SU-DHL-6 (cell line): ENCODE data around the gene FTCDNL1.

ENCODE experiments used
- H2AFZ ChIP-seq: fragments of 200-600 bp; sonication (generic); 2 replicates; pipeline ENCODE4 v1.6.1; 2014; ENCODE audit warnings: low read depth, mild to moderate bottlenecking, moderate library complexity, mixed read lengths, antibody characterized with exemption, low read length; ENCODE audit not compliant: severe bottlenecking
- H3F3A ChIP-seq: fragments of 200-600 bp; shearing (Covaris generic); 2 replicates; pipeline ENCODE4 v1.6.0; 2016; ENCODE audit warnings: antibody characterized with exemption, mild to moderate bottlenecking; ENCODE audit not compliant: insufficient read depth
- H3K27ac ChIP-seq: fragments of 200-600 bp; sonication (generic); 2 replicates; pipeline ENCODE4 v1.5.1; 2016; ENCODE audit warnings: low read depth, mild to moderate bottlenecking, low read length, moderate library complexity, mixed read lengths
- H3K27me3 ChIP-seq: fragments of 200-600 bp; sonication (generic), shearing (Covaris generic); 2 replicates; pipeline ENCODE4 v1.6.0; 2014; ENCODE audit warnings: mild to moderate bottlenecking, low read length
- H3K36me3 ChIP-seq: fragments of 200-600 bp; sonication (generic); 2 replicates; pipeline ENCODE4 v1.6.1; 2014; ENCODE audit warnings: mild to moderate bottlenecking, low read length, mixed read lengths
- H3K4me2 ChIP-seq: fragments of 300-600, 200-600 bp; shearing (Covaris generic), sonication (generic); 2 replicates; pipeline ENCODE4 v1.6.0; 2014; ENCODE audit warnings: low read length, low read depth, mild to moderate bottlenecking; ENCODE audit not compliant: poor library complexity, severe bottlenecking
- H3K4me3 ChIP-seq: fragments of 200-600 bp; sonication (generic); 2 replicates; pipeline ENCODE4 v1.5.1; 2014; ENCODE audit warnings: antibody characterized with exemption, low read length, mild to moderate bottlenecking, mixed read lengths; ENCODE audit not compliant: insufficient read depth, poor library complexity, severe bottlenecking
- H3K79me2 ChIP-seq: fragments of 200-600 bp; sonication (generic); 2 replicates; pipeline ENCODE4 v1.6.1; 2014; ENCODE audit warnings: mild to moderate bottlenecking, low read length, moderate library complexity; ENCODE audit not compliant: insufficient read depth
- H3K9ac ChIP-seq: fragments of 200-600 bp; sonication (generic); 2 replicates; pipeline ENCODE4 v1.7.0; 2014; ENCODE audit warnings: mild to moderate bottlenecking, low read length
- H3K9me2 ChIP-seq: fragments of 200-600 bp; sonication (generic); replicated peaks from 2 replicates; pipeline ENCODE4 v1.6.1; 2014; ENCODE audit warnings: low read length; ENCODE audit not compliant: insufficient read depth
- H3K9me3 ChIP-seq: fragments of 200-600 bp; sonication (generic); 2 replicates; pipeline ENCODE4 v1.6.1; 2014; ENCODE audit warnings: low read length, mixed read lengths; ENCODE audit not compliant: insufficient read depth
- H4K20me1 ChIP-seq: fragments of 200-600 bp; sonication (generic); 2 replicates; pipeline ENCODE4 v1.6.1; 2014; ENCODE audit warnings: low read depth, mild to moderate bottlenecking, antibody characterized with exemption, low read length, moderate library complexity, mixed read lengths
- EZH2phosphoT487 ChIP-seq: fragments of 200-600 bp; sonication (generic), shearing (Covaris generic); conservative IDR thresholded peaks from 2 replicates; pipeline ENCODE4 v1.6.1; 2018; ENCODE audit warnings: mild to moderate bottlenecking, antibody characterized with exemption, low read length, moderate library complexity, mixed read lengths
- TF ChIP-seq, protein P1 (sequence below): fragments of 200-600 bp; sonication (generic); IDR thresholded peaks from one replicate; pipeline ENCODE4 v1.5.1; 2017; ENCODE audit warnings: antibody characterized with exemption, mild to moderate bottlenecking, low read length, moderate library complexity; ENCODE audit not compliant: insufficient read depth, poor library complexity, severe bottlenecking

FTCDNL1 gene

DNA sequence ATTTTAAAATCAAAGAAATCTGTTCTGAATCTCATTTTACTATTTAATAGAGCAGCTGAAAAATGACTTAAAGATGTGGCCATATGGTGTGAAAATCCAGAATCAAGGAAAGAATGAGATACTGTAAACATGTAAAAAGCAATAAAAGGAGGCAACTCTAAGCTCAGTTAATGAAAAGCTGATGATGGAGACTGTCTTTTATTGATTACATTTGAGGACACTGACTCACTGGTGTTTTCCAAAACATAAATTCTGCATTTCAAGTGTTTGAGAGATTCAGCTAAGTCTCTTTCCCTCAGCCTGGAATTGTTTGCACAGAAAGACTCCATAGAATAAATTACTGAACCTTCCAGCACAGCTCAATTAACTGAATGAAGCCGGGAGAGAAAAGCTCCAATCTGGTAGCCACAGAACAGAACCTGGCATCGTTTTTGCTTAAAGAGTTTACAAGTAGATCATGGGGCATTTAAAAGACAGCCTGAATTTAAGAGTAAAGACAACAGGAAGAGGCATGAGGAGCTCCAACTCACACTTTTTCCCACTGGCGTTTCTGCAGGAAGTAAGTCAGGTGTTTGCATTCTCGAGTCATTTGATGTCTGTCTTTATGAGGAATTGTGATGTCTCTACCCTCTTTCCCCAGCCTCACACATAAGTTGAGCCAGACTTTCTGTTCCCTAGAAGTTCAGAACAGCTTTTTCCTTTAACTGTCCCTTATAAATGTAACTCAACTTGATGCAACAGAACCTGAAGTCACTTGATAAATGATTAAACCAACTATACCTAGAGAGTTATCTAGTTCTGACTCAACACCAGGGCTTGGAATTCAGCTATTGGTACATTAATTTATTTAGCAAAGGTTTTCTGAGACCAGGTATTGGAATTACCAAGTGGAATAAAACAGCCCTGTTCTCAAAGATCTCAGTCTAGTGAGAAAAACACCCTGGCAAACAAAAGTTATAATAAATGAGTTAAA is 53.3 kb downstream of the FTCDNL1 start:
- no peaks in the 10 kb centered on the region for H3F3A ChIP-seq
- no peaks in the 10 kb centered on the region for H3K9me2 ChIP-seq
- H4K20me1 ChIP-seq = no peaks in the 10 kb centered on the region
- no peaks in the 10 kb centered on the region for H3K27me3 ChIP-seq
- H3K4me3 ChIP-seq = no peak overlapping the region
- TF ChIP-seq, protein P1, sequence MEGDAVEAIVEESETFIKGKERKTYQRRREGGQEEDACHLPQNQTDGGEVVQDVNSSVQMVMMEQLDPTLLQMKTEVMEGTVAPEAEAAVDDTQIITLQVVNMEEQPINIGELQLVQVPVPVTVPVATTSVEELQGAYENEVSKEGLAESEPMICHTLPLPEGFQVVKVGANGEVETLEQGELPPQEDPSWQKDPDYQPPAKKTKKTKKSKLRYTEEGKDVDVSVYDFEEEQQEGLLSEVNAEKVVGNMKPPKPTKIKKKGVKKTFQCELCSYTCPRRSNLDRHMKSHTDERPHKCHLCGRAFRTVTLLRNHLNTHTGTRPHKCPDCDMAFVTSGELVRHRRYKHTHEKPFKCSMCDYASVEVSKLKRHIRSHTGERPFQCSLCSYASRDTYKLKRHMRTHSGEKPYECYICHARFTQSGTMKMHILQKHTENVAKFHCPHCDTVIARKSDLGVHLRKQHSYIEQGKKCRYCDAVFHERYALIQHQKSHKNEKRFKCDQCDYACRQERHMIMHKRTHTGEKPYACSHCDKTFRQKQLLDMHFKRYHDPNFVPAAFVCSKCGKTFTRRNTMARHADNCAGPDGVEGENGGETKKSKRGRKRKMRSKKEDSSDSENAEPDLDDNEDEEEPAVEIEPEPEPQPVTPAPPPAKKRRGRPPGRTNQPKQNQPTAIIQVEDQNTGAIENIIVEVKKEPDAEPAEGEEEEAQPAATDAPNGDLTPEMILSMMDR = no peak
- TF ChIP-seq EZH2phosphoT487 = no peak
- H3K27ac ChIP-seq = no peak overlapping the region
- no peak overlapping the region for H2AFZ ChIP-seq
- H3K79me2 ChIP-seq = no peaks in the 10 kb centered on the region
- no peaks in the 10 kb centered on the region for H3K9me3 ChIP-seq
- H3K4me2 ChIP-seq = no peak overlapping the region
- H3K36me3 ChIP-seq = no peaks in the 10 kb centered on the region
- H3K9ac ChIP-seq = no peak overlapping the region

DNA sequence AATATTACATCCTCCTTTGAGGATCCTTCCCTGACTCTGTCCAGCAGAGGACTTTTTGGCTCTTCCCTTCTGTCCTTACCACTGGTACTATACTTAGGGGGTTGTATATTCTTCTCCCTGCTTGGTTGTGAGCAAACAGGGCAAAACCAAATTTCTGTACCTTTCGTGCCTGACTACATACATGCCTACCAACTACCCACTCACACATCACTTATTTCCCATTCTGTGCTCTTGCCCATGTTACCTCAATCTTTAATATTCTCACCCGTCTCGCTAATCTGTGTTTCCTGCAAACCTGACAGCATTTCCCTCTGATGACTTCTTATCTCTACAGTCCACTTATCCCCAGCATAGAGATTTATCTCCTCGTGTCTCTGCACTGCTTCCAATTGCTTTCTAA is 58.6 kb downstream of the FTCDNL1 start:
- H3K9ac ChIP-seq = no peak overlapping the region
- no peaks in the 10 kb centered on the region for H3F3A ChIP-seq
- H3K79me2 ChIP-seq = no peaks in the 10 kb centered on the region
- H3K4me3 ChIP-seq = no peak overlapping the region
- no peak for TF ChIP-seq EZH2phosphoT487
- TF ChIP-seq, protein P1 = no peak
- H2AFZ ChIP-seq = no peak overlapping the region
- no peaks in the 10 kb centered on the region for H3K36me3 ChIP-seq
- H3K27ac ChIP-seq = no peak overlapping the region
- no peaks in the 10 kb centered on the region; the same call in 1 of the 2 replicates for H4K20me1 ChIP-seq
- H3K9me2 ChIP-seq = no peaks in the 10 kb centered on the region
- H3K27me3 ChIP-seq = no peaks in the 10 kb centered on the region
- no peaks in the 10 kb centered on the region for H3K9me3 ChIP-seq
- H3K4me2 ChIP-seq = no peak overlapping the region

DNA sequence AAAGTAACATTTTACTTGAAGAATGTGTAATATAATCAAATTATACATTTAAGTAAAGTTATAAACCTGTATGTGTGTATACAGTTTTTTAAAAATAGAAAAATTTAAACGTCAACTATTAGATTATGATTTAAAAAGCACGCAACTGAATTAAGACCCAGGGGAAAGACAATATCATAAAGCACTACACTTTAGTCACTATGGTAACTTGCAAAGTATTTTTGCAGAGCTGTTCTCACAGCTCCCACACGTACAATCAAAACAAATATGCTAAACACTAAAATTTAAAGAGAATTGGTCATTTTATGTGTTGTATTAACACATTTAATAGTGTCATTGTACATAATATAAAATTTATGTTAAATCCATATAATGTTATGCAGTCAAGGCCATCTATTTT is 59.7 kb downstream of the FTCDNL1 start:
- Histone ChIP-seq H3K9ac (no peak overlapping the region), H3K4me2 (no peak overlapping the region), H3K36me3 (no peaks in the 10 kb centered on the region), H2AFZ (no peak overlapping the region), H4K20me1 (no peaks in the 10 kb centered on the region; the same call in 1 of the 2 replicates), H3K9me2 (no peaks in the 10 kb centered on the region), H3K27me3 (no peaks in the 10 kb centered on the region), H3K27ac (no peak overlapping the region), H3K9me3 (no peaks in the 10 kb centered on the region), H3F3A (no peaks in the 10 kb centered on the region), H3K79me2 (no peaks in the 10 kb centered on the region), H3K4me3 (no peak overlapping the region)
- TF ChIP-seq, protein P1 = no peak
- TF ChIP-seq EZH2phosphoT487 = no peak
